Tibial artery (tissue), 4 donors: Measurements from ENCODE around the gene ANKRD24.

Source experiments
- DNase-seq, 2 donors: peaks; one replicate each; pipeline ENCODE4 v3.0.0-alpha.2; 2019
- H3K27ac ChIP-seq, 2 donors: fragments of 200-600 bp; sonication (generic) in 1 of 2; 1 replicate in 1 of 2; 2 replicates in 1 of 2; pipeline ENCODE4 v1.5.1; 2018 to 2019; ENCODE audit warnings: mild to moderate bottlenecking in 1 of 2
- H3K27me3 ChIP-seq, 2 donors: fragments of 200-600 bp; sonication (generic) in 1 of 2; one replicate each; pipeline versions ENCODE4 v1.5.1 to v1.6.0; 2016 to 2019
- H3K36me3 ChIP-seq, 3 donors: fragments of 200-600 bp; sonication (generic) in 2 of 3; one replicate each; pipeline ENCODE4 v1.5.1; 2016 to 2019; ENCODE audit warnings: mild to moderate bottlenecking in 2 of 3
- H3K4me1 ChIP-seq, 4 donors: fragments of 200-600 bp; sonication (generic) in 2 of 4; 1 replicate in 3 of 4; 2 replicates in 1 of 4; pipeline ENCODE4 v1.5.1; 2016 to 2019
- H3K4me3 ChIP-seq, 2 donors: fragments of 200-600 bp; sonication (generic) in 1 of 2; 1 replicate in 1 of 2; 2 replicates in 1 of 2; pipeline ENCODE4 v1.5.1; 2018 to 2019; ENCODE audit warnings: mild to moderate bottlenecking in 2 of 2
- H3K9me3 ChIP-seq, 3 donors: fragments of 200-600 bp; sonication (generic) in 1 of 3; one replicate each; pipeline ENCODE4 v1.5.1; 2016 to 2019
- CTCF ChIP-seq, 2 experiments: fragments of 200-600 bp in 1 of 2; fragments of 450-650 bp in 1 of 2; IDR thresholded peaks; one replicate each; pipeline ENCODE4 v1.5.1; 2017 to 2019; ENCODE audit warnings: antibody characterized with exemption in 2 of 2, mild to moderate bottlenecking in 1 of 2, moderate library complexity in 1 of 2
- intact Hi-C: fragments of 100-400 bp; cut with DNase I; formaldehyde crosslinking; loops from one replicate; pipeline ENCODE4 v1.15.0; 2023; ENCODE audit warnings: low total_unique reads

The ANKRD24 gene

GRCh38 chr19:4264812-4265211 is 82.3 kb downstream of the ANKRD24 start:
- Histone ChIP-seq H3K36me3 (peaks cover 72 to 100% (median 80%) of the 10 kb centered on the region in 3 donors), H3K27me3 (no peaks in the 10 kb centered on the region), H3K9me3 (no peaks in the 10 kb centered on the region), H3K4me1 (no peaks in the 10 kb centered on the region), H3K27ac (no peak overlapping the region), H3K4me3 (no peak overlapping the region)
- intact Hi-C loops: loop anchor here (5.0 to 10.0 kb wide), 2 partner anchors 140 to 257 kb away; partner anchors contain the start of genes CHAF1A and SH3GL1
- TF ChIP-seq CTCF (IDR thresholded peaks at IDR 0.05): no peak
- DNase-seq: no peak

DNA sequence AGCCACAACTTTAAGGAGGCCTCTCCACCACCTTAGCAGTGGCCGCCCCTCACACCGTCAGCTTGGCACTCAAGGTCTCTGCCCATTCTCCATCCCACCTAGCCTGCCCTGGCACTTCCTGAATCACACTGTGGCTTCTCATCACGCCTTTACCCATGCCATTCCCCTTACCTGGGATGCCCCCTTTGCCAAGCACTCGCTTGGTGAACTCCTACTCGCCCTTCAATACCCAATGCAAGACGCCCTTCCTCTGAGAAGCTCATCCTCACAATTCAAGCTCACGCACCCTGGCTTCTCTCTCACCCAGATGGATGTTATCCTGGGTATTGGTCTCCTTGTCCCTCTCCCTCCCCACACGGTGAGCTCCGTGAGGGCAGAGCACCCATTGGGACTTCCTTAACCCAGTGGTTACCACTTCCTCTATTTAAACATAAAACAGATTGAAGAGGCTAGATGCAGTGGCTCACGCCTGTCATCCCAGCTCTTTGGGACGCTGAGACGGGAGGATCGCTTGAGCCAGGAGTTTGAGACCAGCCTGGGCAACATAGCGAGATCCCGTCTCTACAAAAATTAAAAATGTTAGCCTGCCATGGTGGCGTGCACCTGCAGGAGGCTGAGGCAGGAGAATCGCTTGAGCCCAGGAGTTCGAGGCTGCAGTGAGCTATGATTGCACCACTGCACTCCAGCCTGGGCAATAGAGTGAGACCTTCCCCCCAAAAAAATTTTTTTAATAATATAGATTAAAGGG is 83.9 kb downstream of the ANKRD24 start:
- Histone ChIP-seq H3K36me3 (peaks cover 63 to 100% (median 76%) of the 10 kb centered on the region in 3 donors), H3K4me3 (no peak overlapping the region), H3K9me3 (no peaks in the 10 kb centered on the region), H3K27ac (no peak overlapping the region), H3K27me3 (no peaks in the 10 kb centered on the region), H3K4me1 (no peaks in the 10 kb centered on the region)
- intact Hi-C loops: loop anchor here (5.0 to 10.0 kb wide), 2 partner anchors 138 to 256 kb away; partner anchors contain the start of genes CHAF1A and SH3GL1
- TF ChIP-seq CTCF (IDR thresholded peaks at IDR 0.05): no peak
- DNase-seq: no peak

- Histone ChIP-seq H3K27me3 (no peaks in the 10 kb centered on the region), H3K36me3 (peaks cover 60 to 100% (median 76%) of the 10 kb centered on the region in 3 donors), H3K4me1 (no peaks in the 10 kb centered on the region), H3K9me3 (no peaks in the 10 kb centered on the region), H3K27ac (no peak overlapping the region), H3K4me3 (no peak overlapping the region)
- intact Hi-C loops: loop anchor here (5.0 to 10.0 kb wide), 2 partner anchors 138 to 255 kb away; partner anchors contain the start of genes CHAF1A and SH3GL1
- peak in 1 of 2 donors; percentile 34 for DNase-seq
- peak; percentile 66 to 76 for TF ChIP-seq CTCF (IDR thresholded peaks at IDR 0.05)
Measured at GRCh38 chr19:4267101-4267900, 84.8 kb downstream of the ANKRD24 start.

GRCh38 chr19:4267901-4268815 is 85.7 kb downstream of the ANKRD24 start:
- Histone ChIP-seq H3K27me3 (no peaks in the 10 kb centered on the region), H3K4me3 (no peak overlapping the region), H3K27ac (no peak overlapping the region), H3K4me1 (no peaks in the 10 kb centered on the region), H3K9me3 (no peaks in the 10 kb centered on the region), H3K36me3 (peaks cover 54 to 100% (median 68%) of the 10 kb centered on the region in 3 donors)
- intact Hi-C loops: loop anchor here (2.0 to 10.0 kb wide), 3 partner anchors 85 to 254 kb away; partner anchors contain the start of genes CHAF1A and SH3GL1
- TF ChIP-seq CTCF (IDR thresholded peaks at IDR 0.05): no peak
- DNase-seq: no peak
